ENCODE measurements around the gene UFD1. TPM values are rescaled to one million over a fixed set of nuclear protein-coding genes. Genes with fewer than 3 reads are reported as not detected.

UFD1 gene
- total and polyA plus RNA-seq, 9 of the 15 experiments (the other 6 are each of a cell fraction or from before 2014, with no cell fraction given) = 238 to 645 (median 363) TPM

DNA sequence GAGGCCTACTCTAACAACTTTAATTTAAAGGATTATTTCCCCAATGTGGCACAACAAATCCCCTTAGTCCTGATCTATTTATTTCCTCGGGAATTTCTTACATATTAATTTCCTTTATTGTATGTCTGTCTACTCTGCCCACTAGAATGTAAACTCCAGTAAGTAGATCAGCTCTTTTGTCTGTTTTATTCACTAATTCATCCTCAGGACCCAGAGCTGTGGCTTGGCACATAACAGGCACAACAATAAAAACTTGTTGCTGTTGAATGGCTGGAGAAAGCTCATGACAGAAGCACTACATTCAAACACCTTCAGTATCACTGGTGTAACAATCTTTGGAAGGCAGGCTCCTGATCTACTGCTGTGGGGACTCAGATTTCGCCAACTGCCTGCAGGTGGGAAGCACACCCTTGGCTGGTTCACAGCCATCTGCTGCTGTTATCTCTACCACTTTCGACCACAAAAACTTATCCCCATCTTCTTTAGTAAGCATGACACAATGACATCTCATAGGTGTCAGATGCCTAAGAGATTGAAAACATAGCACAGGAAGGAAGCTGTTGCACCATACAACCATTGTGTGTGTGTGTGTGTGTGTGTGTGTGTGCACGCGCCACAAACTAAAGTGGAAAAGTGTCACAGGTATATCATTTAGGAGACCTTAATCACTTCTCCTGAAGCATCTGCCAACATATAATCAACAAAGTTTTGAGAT, 59.4 kb downstream of the UFD1 start (continued):
- TF ChIP-seq ZBTB11 (CRISPR knock-in tag; IDR thresholded peaks at IDR 0.05) (peak in 1 of 3 experiments; percentile 93; a peak in 2 of 6 replicates), NR3C1 (CRISPR knock-in tag; IDR thresholded peaks at IDR 0.05) (no peak), ATF4 (CRISPR knock-in tag; IDR thresholded peaks at IDR 0.05) (peak; percentile 55; the same call in 1 of the 2 replicates), JUNB (CRISPR knock-in tag; conservative IDR thresholded peaks at IDR 0.05) (no peak), PYGO2 (tag; IDR thresholded peaks at IDR 0.05) (peak; percentile 56; the same call in 1 of the 2 replicates), WHSC1 (IDR thresholded peaks at IDR 0.05; ENCODE audit: low read length) (peak; percentile 64), RBM14 (IDR thresholded peaks at IDR 0.05; ENCODE audit: borderline replicate concordance, insufficient read depth, low read depth, low read length) (no peak), SMARCE1 (IDR thresholded peaks at IDR 0.05) (0 out of 2 replicates have a peak, but pooled peaks have one; percentile 19), ZC3H4 (CRISPR knock-in tag; IDR thresholded peaks at IDR 0.05; ENCODE audit: borderline replicate concordance) (no peak), BHLHE40 (IDR thresholded peaks at IDR 0.05; ENCODE audit: low read length) (peak; percentile 81), ZNF445 (CRISPR knock-in tag; IDR thresholded peaks at IDR 0.05; ENCODE audit: low read depth) (peak; percentile 47; the same call in 1 of the 2 replicates), TAL1 (IDR thresholded peaks at IDR 0.05) (0 out of 2 replicates have a peak, but pooled peaks have one; percentile 99)
- TF ChIP-seq, protein P1, sequence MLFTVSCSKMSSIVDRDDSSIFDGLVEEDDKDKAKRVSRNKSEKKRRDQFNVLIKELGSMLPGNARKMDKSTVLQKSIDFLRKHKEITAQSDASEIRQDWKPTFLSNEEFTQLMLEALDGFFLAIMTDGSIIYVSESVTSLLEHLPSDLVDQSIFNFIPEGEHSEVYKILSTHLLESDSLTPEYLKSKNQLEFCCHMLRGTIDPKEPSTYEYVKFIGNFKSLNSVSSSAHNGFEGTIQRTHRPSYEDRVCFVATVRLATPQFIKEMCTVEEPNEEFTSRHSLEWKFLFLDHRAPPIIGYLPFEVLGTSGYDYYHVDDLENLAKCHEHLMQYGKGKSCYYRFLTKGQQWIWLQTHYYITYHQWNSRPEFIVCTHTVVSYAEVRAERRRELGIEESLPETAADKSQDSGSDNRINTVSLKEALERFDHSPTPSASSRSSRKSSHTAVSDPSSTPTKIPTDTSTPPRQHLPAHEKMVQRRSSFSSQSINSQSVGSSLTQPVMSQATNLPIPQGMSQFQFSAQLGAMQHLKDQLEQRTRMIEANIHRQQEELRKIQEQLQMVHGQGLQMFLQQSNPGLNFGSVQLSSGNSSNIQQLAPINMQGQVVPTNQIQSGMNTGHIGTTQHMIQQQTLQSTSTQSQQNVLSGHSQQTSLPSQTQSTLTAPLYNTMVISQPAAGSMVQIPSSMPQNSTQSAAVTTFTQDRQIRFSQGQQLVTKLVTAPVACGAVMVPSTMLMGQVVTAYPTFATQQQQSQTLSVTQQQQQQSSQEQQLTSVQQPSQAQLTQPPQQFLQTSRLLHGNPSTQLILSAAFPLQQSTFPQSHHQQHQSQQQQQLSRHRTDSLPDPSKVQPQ (CRISPR knock-in tag; IDR thresholded peaks at IDR 0.05; ENCODE audit: borderline replicate concordance) = peak; percentile 73
- TF ChIP-seq, protein P2, sequence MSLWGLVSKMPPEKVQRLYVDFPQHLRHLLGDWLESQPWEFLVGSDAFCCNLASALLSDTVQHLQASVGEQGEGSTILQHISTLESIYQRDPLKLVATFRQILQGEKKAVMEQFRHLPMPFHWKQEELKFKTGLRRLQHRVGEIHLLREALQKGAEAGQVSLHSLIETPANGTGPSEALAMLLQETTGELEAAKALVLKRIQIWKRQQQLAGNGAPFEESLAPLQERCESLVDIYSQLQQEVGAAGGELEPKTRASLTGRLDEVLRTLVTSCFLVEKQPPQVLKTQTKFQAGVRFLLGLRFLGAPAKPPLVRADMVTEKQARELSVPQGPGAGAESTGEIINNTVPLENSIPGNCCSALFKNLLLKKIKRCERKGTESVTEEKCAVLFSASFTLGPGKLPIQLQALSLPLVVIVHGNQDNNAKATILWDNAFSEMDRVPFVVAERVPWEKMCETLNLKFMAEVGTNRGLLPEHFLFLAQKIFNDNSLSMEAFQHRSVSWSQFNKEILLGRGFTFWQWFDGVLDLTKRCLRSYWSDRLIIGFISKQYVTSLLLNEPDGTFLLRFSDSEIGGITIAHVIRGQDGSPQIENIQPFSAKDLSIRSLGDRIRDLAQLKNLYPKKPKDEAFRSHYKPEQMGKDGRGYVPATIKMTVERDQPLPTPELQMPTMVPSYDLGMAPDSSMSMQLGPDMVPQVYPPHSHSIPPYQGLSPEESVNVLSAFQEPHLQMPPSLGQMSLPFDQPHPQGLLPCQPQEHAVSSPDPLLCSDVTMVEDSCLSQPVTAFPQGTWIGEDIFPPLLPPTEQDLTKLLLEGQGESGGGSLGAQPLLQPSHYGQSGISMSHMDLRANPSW (CRISPR knock-in tag; IDR thresholded peaks at IDR 0.05) = peak; percentile 57; the same call in 1 of the 2 replicates
- TF ChIP-seq, protein P3, sequence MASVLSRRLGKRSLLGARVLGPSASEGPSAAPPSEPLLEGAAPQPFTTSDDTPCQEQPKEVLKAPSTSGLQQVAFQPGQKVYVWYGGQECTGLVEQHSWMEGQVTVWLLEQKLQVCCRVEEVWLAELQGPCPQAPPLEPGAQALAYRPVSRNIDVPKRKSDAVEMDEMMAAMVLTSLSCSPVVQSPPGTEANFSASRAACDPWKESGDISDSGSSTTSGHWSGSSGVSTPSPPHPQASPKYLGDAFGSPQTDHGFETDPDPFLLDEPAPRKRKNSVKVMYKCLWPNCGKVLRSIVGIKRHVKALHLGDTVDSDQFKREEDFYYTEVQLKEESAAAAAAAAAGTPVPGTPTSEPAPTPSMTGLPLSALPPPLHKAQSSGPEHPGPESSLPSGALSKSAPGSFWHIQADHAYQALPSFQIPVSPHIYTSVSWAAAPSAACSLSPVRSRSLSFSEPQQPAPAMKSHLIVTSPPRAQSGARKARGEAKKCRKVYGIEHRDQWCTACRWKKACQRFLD (CRISPR knock-in tag; IDR thresholded peaks at IDR 0.05) = peak; percentile 98
